Measurements from ENCODE around the gene NHERF1.
A peak's percentile ranks its signal among the peaks of the same experiment; 100 is the strongest.

NHERF1 gene

DNA sequence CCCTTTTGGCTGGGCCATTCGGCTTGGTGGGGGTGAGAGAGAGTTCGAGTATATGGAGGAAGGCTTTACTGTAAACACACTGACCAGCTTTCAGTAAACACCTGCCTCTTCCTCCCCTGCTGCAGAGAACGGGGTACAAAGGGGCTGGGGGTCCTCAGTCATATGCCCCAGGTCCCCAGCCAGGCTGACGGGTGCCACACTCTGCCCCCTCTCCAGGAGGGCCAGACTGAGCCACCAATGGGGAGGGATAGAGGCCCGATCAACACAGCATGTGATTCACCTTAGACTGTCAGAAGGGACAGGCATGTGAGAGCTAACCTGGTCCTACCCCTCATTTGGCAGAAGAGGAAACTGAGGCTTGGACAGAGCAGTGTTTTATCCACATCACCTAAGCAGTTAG lies 13.0 kb downstream of the NHERF1 start:
- TF ChIP-seq, protein P1, sequence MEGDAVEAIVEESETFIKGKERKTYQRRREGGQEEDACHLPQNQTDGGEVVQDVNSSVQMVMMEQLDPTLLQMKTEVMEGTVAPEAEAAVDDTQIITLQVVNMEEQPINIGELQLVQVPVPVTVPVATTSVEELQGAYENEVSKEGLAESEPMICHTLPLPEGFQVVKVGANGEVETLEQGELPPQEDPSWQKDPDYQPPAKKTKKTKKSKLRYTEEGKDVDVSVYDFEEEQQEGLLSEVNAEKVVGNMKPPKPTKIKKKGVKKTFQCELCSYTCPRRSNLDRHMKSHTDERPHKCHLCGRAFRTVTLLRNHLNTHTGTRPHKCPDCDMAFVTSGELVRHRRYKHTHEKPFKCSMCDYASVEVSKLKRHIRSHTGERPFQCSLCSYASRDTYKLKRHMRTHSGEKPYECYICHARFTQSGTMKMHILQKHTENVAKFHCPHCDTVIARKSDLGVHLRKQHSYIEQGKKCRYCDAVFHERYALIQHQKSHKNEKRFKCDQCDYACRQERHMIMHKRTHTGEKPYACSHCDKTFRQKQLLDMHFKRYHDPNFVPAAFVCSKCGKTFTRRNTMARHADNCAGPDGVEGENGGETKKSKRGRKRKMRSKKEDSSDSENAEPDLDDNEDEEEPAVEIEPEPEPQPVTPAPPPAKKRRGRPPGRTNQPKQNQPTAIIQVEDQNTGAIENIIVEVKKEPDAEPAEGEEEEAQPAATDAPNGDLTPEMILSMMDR (IDR thresholded peaks at IDR 0.05; ENCODE audit: low read depth, low read length) = no peak
- H3K36me3 ChIP-seq = peaks cover 46% of the 10 kb centered on the region
- no peak for DNase-seq
- H3K27ac ChIP-seq = peak overlapping the region; percentile 91
- no peaks in the 10 kb centered on the region for H3K9me3 ChIP-seq (ENCODE audit: severe bottlenecking)
- no peak overlapping the region for H3K4me3 ChIP-seq (ENCODE audit: low read depth, low read length)
- no peaks in the 10 kb centered on the region for H3K27me3 ChIP-seq (ENCODE audit: insufficient read depth, low read depth, severe bottlenecking)

DNA sequence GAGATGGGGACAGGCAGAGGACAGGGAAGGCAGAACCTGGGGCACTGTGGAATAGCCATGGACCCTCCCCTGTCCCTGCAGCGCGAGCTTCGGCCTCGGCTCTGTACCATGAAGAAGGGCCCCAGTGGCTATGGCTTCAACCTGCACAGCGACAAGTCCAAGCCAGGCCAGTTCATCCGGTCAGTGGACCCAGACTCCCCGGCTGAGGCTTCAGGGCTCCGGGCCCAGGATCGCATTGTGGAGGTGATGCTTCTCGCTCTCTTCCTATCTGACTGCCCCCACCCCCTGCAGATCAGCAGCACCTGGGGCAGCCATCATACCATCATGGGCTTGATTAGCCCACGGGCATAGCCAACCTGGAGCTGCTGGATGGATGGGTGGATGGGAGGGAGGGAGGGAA lies 13.5 kb downstream of the NHERF1 start:
- peaks cover 46% of the 10 kb centered on the region for H3K36me3 ChIP-seq

DNA sequence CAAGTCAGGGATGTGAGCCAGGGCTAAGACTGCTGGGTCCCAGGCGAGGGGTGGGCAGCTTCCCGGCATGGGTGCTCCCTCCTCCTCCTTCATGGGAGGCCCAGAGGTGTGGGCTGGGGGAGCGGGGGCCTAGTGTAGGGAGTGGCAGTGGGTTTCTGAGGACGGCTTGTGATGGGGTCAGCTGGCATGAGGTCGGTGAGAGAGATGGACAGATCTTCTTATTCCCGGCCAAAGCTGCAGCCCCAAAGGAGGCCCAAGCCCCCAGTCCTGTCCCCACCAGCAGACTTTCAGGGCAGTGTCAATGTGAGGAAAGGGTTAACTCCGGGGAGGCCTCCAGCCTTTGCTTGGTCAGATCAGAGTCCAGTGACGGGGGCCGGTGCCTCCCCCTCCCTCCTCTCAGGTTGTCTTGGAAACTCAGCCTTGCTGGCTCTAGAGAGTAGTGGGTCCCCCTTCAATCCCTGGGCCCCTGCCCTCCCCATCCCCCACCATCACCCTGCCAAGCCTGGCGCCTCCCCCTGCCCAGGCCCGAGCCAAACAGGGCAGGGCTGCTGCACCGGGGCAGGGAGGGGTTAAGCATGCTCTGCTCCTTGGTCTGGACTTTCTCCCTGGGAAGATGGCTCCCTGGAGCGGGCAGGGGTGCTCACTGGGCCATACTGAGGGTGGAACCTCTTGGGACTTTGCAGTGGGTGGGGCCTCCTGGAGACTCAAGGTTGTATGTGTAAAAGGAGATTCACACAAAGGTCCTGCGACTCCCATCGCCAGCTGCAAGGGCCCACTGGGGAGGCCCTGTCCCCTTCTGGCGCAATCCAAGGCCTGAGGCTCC lies 15.3 kb downstream of the NHERF1 start:
- Histone ChIP-seq H3K9me3 (ENCODE audit: severe bottlenecking) (no peaks in the 10 kb centered on the region), H3K36me3 (peaks cover 61% of the 10 kb centered on the region), H3K4me3 (ENCODE audit: low read depth, low read length) (no peak overlapping the region), H3K27me3 (ENCODE audit: insufficient read depth, low read depth, severe bottlenecking) (no peaks in the 10 kb centered on the region), H3K27ac (no peak overlapping the region; the same call in 1 of the 2 replicates)
- TF ChIP-seq, protein P1 (IDR thresholded peaks at IDR 0.05; ENCODE audit: low read depth, low read length) = no peak
- no peak for DNase-seq

More for the DNA sequence above, 13.5 kb downstream of the NHERF1 start:
- Histone ChIP-seq H3K27me3 (ENCODE audit: insufficient read depth, low read depth, severe bottlenecking) (no peaks in the 10 kb centered on the region), H3K9me3 (ENCODE audit: severe bottlenecking) (no peaks in the 10 kb centered on the region), H3K27ac (peak overlapping the region; percentile 91), H3K4me3 (ENCODE audit: low read depth, low read length) (no peak overlapping the region)
- no peak for DNase-seq
- TF ChIP-seq, protein P1 (IDR thresholded peaks at IDR 0.05; ENCODE audit: low read depth, low read length) = no peak

DNA sequence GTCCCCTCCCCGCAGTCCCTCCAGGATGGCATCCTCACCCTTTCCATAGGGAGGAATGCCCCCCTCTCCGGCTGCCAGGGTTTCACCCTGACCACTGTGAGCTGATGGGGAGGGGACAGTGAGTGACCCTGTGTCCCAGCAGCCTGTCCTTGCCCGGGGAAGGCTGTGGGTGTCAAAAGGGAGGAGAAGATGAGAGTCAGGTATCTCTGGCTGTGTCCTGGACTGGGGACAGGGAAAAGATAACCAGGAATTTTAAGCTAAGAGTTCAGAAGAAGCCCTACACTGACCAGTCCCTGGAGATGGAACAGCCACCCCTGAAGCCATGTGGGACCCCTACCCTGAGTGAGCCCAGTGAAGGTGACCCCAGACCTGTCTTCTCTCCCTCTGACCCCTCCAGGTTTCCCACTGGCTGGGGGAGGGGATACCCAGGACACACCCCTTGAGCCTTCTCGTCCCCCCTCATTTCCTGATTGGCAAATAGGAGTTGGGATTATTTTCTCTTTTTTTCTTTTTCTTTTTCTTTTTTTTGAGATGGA lies 16.4 kb downstream of the NHERF1 start:
- TF ChIP-seq, protein P1 (IDR thresholded peaks at IDR 0.05; ENCODE audit: low read depth, low read length) = no peak
- no peak for DNase-seq
- Histone ChIP-seq H3K36me3 (peaks cover 72% of the 10 kb centered on the region), H3K27me3 (ENCODE audit: insufficient read depth, low read depth, severe bottlenecking) (no peaks in the 10 kb centered on the region), H3K9me3 (ENCODE audit: severe bottlenecking) (no peaks in the 10 kb centered on the region), H3K4me3 (ENCODE audit: low read depth, low read length) (no peak overlapping the region), H3K27ac (no peak overlapping the region; the same call in 1 of the 2 replicates)

DNA sequence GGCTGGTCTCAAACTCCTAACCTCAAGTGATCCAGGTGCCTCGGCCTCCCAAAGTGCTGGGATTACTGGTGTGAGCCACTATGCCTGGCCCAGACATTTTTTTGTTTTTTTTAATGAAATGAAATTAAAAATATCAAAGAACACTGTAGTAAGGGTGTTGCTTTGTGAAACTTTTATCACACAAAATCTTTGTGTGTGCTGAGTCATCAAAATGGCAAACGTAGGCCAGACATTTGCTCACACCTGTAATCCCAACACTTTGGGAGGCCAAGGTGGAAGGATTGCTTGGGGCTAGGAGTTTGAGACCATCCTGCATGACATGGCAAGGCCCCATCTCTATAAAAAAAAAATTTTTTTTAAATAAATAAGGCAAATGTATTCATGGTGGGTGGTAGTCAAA lies 18.0 kb downstream of the NHERF1 start:
- H3K36me3 ChIP-seq = peaks cover 88% of the 10 kb centered on the region
- H3K27me3 ChIP-seq (ENCODE audit: insufficient read depth, low read depth, severe bottlenecking) = no peaks in the 10 kb centered on the region
- TF ChIP-seq, protein P1 (IDR thresholded peaks at IDR 0.05; ENCODE audit: low read depth, low read length) = no peak
- H3K27ac ChIP-seq = no peak overlapping the region
- H3K9me3 ChIP-seq (ENCODE audit: severe bottlenecking) = no peaks in the 10 kb centered on the region
- no peak overlapping the region for H3K4me3 ChIP-seq (ENCODE audit: low read depth, low read length)
- no peak for DNase-seq

Data from WERI-Rb-1 (cell line).